Placental epithelial cell (primary cell): ENCODE data around the gene XRN1. TPM values are rescaled to one million over a fixed set of nuclear protein-coding genes. Genes with fewer than 3 reads are reported as not detected.

ENCODE experiments used
- small RNA-seq: library from RNA; depleted of rRNA; stranded (forward); fragments of <200 nt; gene quantifications from one replicate; pipeline ENCODE3, GENCODE V24; 2012
- total RNA-seq: library from RNA; depleted of rRNA; stranded (reverse); fragments of >200 nt; gene quantifications from 2 replicates; pipeline ENCODE4 v1.2.3, GENCODE V29; 2012

The XRN1 gene
- 30.7 and 50.3 TPM in 2 replicates for total RNA-seq

GRCh38 chr3:142447852-142448823 lies at the start of gene XRN1:
TSS of gene XRN1 (minus strand) at chr3:142448037. CDS start at chr3:142447944, 93 bp downstream.

Small RNAs within 50 kb of the gene (small RNA-seq; reads per million reads assigned to genes)
- gene RNU1-100P (0.12 reads per million), gene RNU6-1294P (not detected)

Other genes starting within 250 kb of the XRN1 start
- gene GK5, start 222.5 kb downstream of the XRN1 start, total RNA-seq = 11.4 and 13.1 TPM in 2 replicates
- 16.5 and 18.7 TPM in 2 replicates for gene ATR, start 130.7 kb upstream of the XRN1 start, total RNA-seq
- 0.76 TPM in 1 of 2 replicates, not detected in the other for gene PLS1, start 148.4 kb upstream of the XRN1 start, total RNA-seq